GM21367 (cell line): ENCODE measurements around the gene PIEZO2.

Experiments
- ATAC-seq: cut with Tn5 transposase; IDR thresholded peaks from one replicate; pipeline ENCODE4 v1.9.1; 2021; ENCODE audit not compliant: unreplicated experiment

The PIEZO2 gene

DNA sequence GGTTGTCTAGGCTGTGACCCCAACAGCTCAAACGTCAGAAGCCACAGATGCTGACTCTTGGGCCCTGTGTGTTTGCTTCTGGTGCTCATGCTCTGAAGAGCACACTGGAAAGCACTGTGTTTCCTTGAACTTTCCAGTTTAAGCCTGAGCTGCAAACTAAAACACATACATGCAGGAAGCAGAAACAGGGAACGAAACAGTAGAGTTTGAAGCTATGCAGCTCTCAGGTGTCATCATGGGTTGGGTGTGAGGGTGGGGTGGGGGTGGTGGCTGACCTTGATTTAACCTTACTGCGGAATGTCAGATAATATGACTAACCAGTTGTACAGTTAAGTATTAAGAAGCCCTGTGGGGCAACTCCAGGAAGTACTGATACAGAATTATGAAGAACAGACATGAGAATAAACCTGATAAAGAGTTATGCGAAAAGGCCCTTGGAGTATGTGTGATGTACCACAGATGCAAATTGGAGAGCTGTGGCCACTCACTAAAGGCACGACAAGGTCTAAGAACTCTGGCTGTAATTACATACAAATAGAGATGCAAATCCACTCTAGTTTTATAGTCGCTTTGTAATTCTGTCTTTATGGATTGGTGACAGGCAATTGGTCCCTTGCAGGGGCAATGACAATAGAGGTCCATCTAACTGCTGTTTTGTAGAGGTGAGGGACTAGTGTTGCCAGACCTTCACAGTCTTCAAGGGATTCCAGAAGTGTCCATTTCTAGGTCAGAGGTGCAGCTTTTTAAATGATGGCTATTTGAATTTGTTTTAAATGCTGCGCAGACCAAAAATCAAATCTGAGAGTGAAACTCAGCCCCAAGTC lies 350.4 kb downstream of the PIEZO2 start:
- ATAC-seq = no peak

GRCh38 chr18:10797896-10798295 lies 351.5 kb downstream of the PIEZO2 start:
- no peak for ATAC-seq

DNA sequence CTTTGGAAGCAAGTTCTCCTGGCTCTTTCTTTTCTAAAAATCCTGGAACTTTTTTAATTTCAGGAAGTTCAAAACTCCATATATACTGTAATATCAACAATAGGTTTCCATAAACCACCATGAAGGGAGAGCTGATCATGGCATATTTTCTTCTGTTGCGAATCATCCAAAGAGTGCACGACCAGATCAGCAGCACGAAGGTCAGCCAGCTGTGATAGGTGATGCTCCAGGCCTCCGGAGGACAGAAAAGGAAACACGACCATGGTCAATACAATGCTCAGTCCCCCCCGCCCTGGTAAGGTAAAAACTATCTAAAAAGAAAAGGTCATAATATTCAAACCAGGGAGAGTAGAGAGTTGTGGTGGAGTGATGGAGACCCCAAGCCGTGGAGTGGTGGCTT lies 354.6 kb downstream of the PIEZO2 start:
- no peak for ATAC-seq

DNA sequence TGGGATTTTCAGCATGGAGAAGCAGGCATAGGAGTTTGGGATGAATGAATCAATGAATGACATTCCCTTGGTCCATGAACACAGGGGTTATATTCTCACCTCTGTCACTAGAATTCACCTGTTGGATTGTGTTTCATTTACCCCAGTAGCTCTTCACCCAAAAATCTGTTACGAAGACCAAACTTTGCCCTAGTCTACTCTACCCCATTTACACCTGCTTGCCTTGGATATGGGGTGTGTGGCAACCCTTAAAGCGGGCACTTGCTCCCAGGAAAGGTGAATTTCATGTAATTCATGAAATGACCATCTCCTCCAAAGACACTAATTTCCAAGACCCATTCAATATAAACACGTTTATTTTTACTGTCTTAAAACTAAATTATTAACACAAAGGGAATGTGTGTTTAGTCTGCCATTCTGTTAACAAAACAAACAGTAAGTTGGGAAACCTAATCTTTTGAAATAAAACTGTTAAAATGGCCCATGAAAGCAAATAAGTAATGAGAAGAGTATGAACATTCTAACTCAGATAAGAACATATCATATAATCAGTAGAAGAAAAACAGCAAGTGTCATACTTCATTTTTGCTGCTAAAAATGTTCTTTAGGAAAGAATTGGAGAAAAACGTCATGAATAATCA lies 355.5 kb downstream of the PIEZO2 start:
- no peak for ATAC-seq

- ATAC-seq = no peak
These were observed 357.2 kb downstream of the PIEZO2 start for GRCh38 chr18:10792181-10792580.

DNA sequence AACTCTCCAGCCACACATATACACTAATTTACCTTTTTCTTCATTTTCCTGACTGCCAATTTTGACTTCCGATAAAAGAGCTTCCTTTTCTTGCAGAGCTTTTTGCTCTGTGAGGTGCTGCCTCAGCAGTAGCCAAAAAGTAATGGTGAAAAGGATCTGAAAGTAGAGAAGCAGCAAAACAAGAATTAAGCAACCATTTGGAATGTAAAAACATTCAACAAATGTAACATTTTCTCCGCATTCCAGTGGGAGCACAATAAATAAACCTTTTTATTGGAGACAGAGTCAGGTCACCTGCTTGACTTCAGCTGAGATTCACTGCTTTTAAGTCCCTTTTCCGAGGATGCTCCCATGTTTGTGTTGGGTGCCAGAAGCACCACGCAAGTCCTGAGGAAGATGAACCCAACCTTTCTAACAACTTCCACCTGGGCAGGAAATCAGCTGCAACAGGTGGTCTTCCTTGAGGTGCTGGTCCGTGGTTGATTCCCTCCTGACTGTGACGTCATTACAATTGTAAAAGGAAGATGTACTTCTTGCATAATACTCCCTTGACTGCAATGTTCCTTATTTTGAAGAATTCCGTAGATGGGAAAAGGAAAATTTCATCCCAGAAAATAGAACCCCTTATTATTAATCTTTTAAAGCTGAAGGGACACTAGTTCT lies 358.1 kb downstream of the PIEZO2 start:
- no peak for ATAC-seq

- no peak for ATAC-seq
These were observed 360.2 kb downstream of the PIEZO2 start for GRCh38 chr18:10789180-10789579.

- peak; percentile 87 for ATAC-seq
These were observed 362.0 kb downstream of the PIEZO2 start for GRCh38 chr18:10787293-10787901.

GRCh38 chr18:10785798-10786197 lies 363.6 kb downstream of the PIEZO2 start:
- no peak for ATAC-seq

DNA sequence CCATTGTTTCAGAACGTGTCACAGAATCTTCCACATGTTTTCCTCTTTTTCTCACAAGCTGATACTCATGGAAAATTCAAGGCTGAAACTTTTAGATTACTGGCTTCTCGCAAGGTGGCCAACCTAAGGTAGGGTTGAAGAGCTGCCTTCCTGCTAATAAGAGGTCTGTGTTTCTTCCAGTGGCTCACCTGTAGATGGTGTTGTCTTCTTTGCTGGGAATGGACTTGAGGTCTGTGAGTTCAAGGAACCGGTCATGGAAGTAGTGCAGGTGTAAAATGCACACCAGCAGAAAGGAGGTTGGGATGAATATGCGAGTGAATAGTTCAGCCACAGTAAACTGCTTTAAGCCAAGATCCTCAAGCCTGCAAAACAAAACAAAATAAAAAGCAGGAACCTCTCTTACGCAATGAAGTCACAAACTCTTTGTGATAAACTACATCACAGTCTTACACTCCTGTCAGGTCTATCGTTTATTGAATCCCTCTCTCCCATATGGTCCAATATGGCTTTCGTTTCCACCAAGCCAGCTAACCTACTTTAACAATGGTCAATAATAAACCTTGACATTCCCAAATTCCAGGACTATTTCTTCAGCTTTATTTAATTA lies 364.7 kb downstream of the PIEZO2 start:
- no peak for ATAC-seq

DNA sequence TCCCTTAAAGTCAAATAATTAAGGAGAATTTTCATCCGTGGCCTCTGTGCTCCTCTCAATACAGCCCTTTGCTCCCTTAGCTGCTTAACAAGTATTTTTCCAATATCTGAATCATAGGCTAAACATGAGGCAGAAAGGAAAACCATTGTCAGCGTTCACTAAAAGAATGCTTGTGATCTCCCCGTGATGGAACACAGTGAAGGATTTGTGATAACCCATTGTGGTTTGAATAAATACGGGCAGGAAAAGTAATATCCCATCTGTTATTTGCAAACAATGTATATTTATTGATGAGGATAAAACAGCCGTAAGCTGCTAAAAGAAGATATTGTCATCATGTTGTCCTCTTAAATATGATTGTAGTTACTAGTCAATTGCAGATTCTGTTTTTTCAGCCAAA lies 365.4 kb downstream of the PIEZO2 start:
- no peak for ATAC-seq

DNA sequence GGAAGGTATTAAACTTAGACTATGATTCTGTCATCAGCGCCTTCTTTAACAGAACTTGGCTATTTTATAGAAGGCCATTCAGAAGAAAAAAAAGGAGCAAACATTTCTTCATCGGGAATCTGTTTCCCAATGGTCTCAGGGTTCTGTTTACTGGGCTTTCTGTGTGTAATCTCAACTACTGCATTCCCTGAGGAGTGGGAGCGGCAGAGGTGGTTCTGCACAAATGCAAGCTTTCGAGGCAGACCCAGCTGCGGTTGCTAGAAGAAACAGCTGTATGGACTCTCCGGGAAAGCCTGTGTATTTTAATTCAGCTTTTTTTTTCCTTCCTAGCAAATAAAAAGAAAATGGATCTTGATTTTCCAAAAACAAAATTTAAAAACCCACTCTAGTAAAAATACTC lies 372.9 kb downstream of the PIEZO2 start:
- no peak for ATAC-seq

DNA sequence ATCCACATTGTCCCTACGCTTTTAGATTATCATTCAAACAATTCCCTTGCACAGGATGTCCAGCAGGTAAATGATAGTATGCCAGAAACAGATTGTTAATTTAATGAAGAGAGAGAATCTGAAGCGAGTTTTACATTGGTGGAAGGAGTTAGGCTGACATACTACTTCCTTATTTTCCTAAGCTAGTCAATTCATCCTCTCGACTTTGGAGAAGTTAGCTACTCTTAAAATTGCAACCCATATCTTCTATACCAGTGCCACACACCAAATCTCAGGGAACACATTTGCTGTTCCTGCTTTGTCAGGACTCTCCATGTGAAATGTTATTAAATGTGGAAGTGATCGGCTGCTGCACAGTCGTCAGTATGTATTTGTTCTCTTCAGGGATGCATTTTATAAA lies 374.3 kb downstream of the PIEZO2 start:
- no peak for ATAC-seq

GRCh38 chr18:10771053-10771709 lies 378.2 kb downstream of the PIEZO2 start:
- no peak for ATAC-seq

- no peak for ATAC-seq
These were observed 379.1 kb downstream of the PIEZO2 start for GRCh38 chr18:10770264-10770663.

GRCh38 chr18:10768221-10768620 lies 381.1 kb downstream of the PIEZO2 start:
- ATAC-seq = no peak

DNA sequence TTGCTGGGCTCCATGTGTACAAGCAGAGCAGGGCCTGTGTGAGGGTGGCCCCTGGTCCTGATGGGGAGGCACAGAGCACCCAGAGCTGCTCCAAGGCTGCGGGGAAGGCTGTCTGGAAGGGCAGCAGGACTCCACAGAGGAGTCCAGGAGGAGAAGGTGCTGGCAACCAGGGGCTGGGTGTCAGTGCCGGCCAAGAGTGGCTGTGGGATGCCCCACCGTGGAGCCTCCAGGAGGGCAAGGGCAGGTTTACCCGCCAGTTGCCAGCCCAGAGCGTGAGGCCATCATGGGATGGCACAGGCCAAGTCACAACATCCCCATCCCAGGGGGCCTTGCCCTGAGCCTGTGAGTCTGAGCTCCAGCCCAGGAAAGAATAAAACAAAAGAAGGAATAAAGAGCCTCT lies 381.7 kb downstream of the PIEZO2 start:
- no peak for ATAC-seq

DNA sequence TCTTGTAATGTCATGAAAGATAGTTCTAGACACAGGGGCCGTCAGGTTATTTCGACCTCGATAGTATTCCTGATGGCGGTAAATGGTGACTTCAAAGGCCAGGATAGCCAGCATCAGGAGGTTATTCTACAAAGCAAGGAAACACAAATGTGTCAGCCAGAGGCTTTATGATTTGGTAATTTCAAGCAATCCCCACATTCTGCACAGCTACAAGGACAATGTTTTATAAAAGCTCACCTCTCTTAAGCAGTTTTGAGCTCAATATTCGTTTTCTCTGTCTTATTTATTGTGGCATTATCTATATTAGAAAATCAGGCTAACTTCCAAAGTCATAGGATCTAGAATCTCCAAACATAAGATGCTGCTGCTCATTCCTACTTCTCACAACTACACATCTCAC lies 388.4 kb downstream of the PIEZO2 start:
- no peak for ATAC-seq

DNA sequence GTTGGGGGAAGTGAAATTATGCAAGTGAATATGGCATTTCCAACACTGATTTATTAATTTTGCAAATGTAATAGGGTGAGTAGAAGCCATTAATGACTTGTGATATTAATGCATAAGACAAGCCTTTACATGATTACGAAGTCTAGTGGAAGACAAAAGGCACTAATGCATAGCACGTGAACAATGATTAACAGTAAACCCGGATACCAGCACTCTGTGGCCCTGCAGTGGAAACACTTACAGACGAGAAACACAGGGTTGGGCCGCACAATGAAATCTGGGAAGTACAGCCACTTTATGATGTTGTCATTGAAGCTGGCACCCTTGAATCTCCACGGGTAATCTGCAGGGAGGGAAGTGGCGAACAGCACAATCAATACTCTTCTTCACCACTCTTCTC lies 390.1 kb downstream of the PIEZO2 start:
- no peak for ATAC-seq

- ATAC-seq = no peak
These were observed 391.4 kb downstream of the PIEZO2 start for GRCh38 chr18:10757946-10758345.

DNA sequence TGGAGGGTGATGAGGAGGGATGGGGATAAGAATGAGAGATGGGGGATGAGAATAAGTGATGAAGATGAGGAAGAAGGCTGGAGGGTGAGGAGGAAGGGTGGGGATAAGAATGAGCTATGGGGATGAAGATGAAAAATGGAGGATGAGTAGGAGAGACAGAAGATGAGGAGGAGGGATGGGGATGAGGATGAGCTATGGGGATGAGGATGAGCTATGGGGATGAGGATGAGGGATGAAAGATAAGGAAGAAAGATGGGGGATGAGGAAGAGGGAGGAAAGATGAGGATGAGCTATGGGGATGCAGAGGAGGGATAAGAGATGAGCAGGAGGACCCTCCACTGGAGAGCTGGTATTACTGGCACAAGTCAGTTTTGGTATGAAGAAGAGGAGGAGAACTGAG lies 392.0 kb downstream of the PIEZO2 start:
- no peak for ATAC-seq
